Upper lobe of left lung (tissue), 6 donors: ENCODE results near the gene CACNB4. TPM values are rescaled to one million over a fixed set of nuclear protein-coding genes. Genes with fewer than 3 reads are reported as not detected.
A peak's percentile ranks its signal among the peaks of the same experiment; 100 is the strongest.

Source experiments
- ATAC-seq, 2 donors: fragments of 200-7000 bp; cut with Tn5 transposase; one replicate each; pipeline ENCODE4 v1.9.1; 2022; ENCODE audit warnings: mild to moderate bottlenecking in 2 of 2, moderate library complexity in 2 of 2; ENCODE audit not compliant: low FRiP score in 2 of 2
- DNase-seq, 2 donors: peaks; one replicate each; pipeline ENCODE4 v3.0.0-alpha.2; 2019 to 2020
- H3K27ac ChIP-seq, 4 donors: fragments of 200-600 bp; sonication (generic); one replicate each; pipeline ENCODE4 v1.5.1; 2016 to 2019
- H3K27me3 ChIP-seq, 4 donors: fragments of 200-600 bp; sonication (generic); one replicate each; pipeline ENCODE4 v1.5.1; 2017 to 2019
- H3K36me3 ChIP-seq, 4 donors: fragments of 200-600 bp; sonication (generic); one replicate each; pipeline ENCODE4 v1.5.1; 2016 to 2019
- H3K4me1 ChIP-seq, 4 donors: fragments of 200-600 bp; sonication (generic); one replicate each; pipeline ENCODE4 v1.5.1; 2018 to 2019
- H3K4me3 ChIP-seq, 4 donors: fragments of 200-600 bp; sonication (generic); one replicate each; pipeline ENCODE4 v1.5.1; 2017 to 2019; ENCODE audit warnings: mild to moderate bottlenecking in 2 of 4, moderate library complexity in 1 of 4
- H3K9me3 ChIP-seq, 4 donors: fragments of 200-600 bp; sonication (generic); one replicate each; pipeline ENCODE4 v1.5.1; 2018 to 2019
- CTCF ChIP-seq, 6 experiments: fragments of 450-650 bp in 4 of 6; fragments of 200-600 bp in 2 of 6; sonication (generic) in 2 of 6; IDR thresholded peaks; one replicate each; pipeline ENCODE4 v1.5.1; 2016 to 2019; ENCODE audit warnings: antibody characterized with exemption in 6 of 6
- EP300 ChIP-seq, 4 donors: sonication (generic); formaldehyde crosslinking; IDR thresholded peaks; one replicate each; pipeline ENCODE4 v1.5.1; 2017; ENCODE audit warnings: antibody characterized with exemption in 4 of 4, control low read depth in 2 of 4
- POLR2A ChIP-seq, 4 donors: fragments of 450-650 bp; IDR thresholded peaks; one replicate each; pipeline ENCODE4 v1.5.1; 2016 to 2017; ENCODE audit warnings: antibody characterized with exemption in 4 of 4, mild to moderate bottlenecking in 2 of 4
- POLR2AphosphoS5 ChIP-seq, 2 donors: sonication (generic); formaldehyde crosslinking; IDR thresholded peaks; one replicate each; pipeline ENCODE4 v1.5.1; 2017; ENCODE audit warnings: antibody characterized with exemption in 2 of 2
- WGBS, 2 donors: methylation state at CpG; one replicate each; pipeline ENCODE4 v1.1.5; 2017 to 2018; 5-methylcytosine and 5-hydroxymethylcytosine counted together
- total RNA-seq, 6 donors: library from RNA; depleted of rRNA in 4 of 6; stranded (reverse); fragments of >200 nt in 4 of 6; gene quantifications; one replicate each; pipeline versions ENCODE4 v1.1.0 to v1.2.1, GENCODE V29; 2016 to 2021
- donor health status: DM: no; HTN: no; CAD: no; lungs with moderate emphysema.
- donor health status: DM: no; HTN: yes; CAD: no; lungs with severe emphysema.

CACNB4 gene
- total RNA-seq, 6 donors from 2014 or later = 7.7 to 21.0 (median 12.8) TPM

GRCh38 chr2:151833984-151834383 lies 264.9 kb downstream of the CACNB4 start:
- ATAC-seq = no peak
- H3K27ac ChIP-seq = no peak overlapping the region
- no peaks in the 10 kb centered on the region for H3K27me3 ChIP-seq
- peaks cover 0 to 3% (median 2%) of the 10 kb centered on the region in 4 donors for H3K4me1 ChIP-seq
- 67 to 77% methylated on average over 3 of the region's 3 CpGs for WGBS, 2 donors
- TF ChIP-seq EP300 (IDR thresholded peaks at IDR 0.05) = no peak
- no peak for TF ChIP-seq POLR2A (IDR thresholded peaks at IDR 0.05)
- no peak for TF ChIP-seq CTCF (IDR thresholded peaks at IDR 0.05)
- no peak for TF ChIP-seq POLR2AphosphoS5 (IDR thresholded peaks at IDR 0.05)
- no peak for DNase-seq
- no peaks in the 10 kb centered on the region for H3K36me3 ChIP-seq
- H3K4me3 ChIP-seq = no peak overlapping the region
- no peaks in the 10 kb centered on the region for H3K9me3 ChIP-seq

- Histone ChIP-seq H3K4me1 (peaks cover 6 to 22% (median 14%) of the 10 kb centered on the region in 4 donors), H3K27ac (no peak overlapping the region), H3K4me3 (no peak overlapping the region), H3K36me3 (no peaks in the 10 kb centered on the region), H3K9me3 (no peaks in the 10 kb centered on the region), H3K27me3 (no peaks in the 10 kb centered on the region)
- no peak for DNase-seq
- TF ChIP-seq POLR2A (IDR thresholded peaks at IDR 0.05) (no peak), EP300 (IDR thresholded peaks at IDR 0.05) (no peak), CTCF (IDR thresholded peaks at IDR 0.05) (no peak), POLR2AphosphoS5 (IDR thresholded peaks at IDR 0.05) (no peak)
- 93 to 95% methylated on average over 2 of the region's 2 CpGs for WGBS, 2 donors
- no peak for ATAC-seq
These were observed 267.9 kb downstream of the CACNB4 start for GRCh38 chr2:151830961-151831360.

- no peak for DNase-seq
- TF ChIP-seq EP300 (IDR thresholded peaks at IDR 0.05) (no peak), CTCF (IDR thresholded peaks at IDR 0.05) (no peak), POLR2A (IDR thresholded peaks at IDR 0.05) (no peak), POLR2AphosphoS5 (IDR thresholded peaks at IDR 0.05) (no peak)
- ATAC-seq = no peak
- Histone ChIP-seq H3K4me1 (peaks cover 22 to 42% (median 29%) of the 10 kb centered on the region in 4 donors), H3K4me3 (peak overlapping the region in 3 of 4 donors; percentile 78 to 88 (median 84)), H3K27me3 (no peaks in the 10 kb centered on the region), H3K27ac (peak overlapping the region; percentile 88 to 93 (median 90)), H3K9me3 (no peaks in the 10 kb centered on the region), H3K36me3 (no peaks in the 10 kb centered on the region)
- 85 to 86% methylated on average over 5 of the region's 5 CpGs for WGBS, 2 donors
These were observed 269.9 kb downstream of the CACNB4 start for GRCh38 chr2:151828890-151829324.

- Histone ChIP-seq H3K36me3 (no peaks in the 10 kb centered on the region), H3K4me3 (peak within 1 kb of the TSS; percentile 78 to 94 (median 86)), H3K9me3 (no peaks in the 10 kb centered on the region), H3K4me1 (peaks cover 28 to 48% (median 33%) of the 10 kb centered on the region in 4 donors), H3K27me3 (no peaks in the 10 kb centered on the region), H3K27ac (peak within 1 kb of the TSS; percentile 88 to 93 (median 90))
- DNase-seq (peak; percentile 96 to 99), ATAC-seq (peak; percentile 98)
- TF ChIP-seq POLR2A (IDR thresholded peaks at IDR 0.05) (peak in 3 of 4 donors; percentile 75 to 95 (median 88)), CTCF (IDR thresholded peaks at IDR 0.05) (peak in 1 of 6 experiments; percentile 12), POLR2AphosphoS5 (IDR thresholded peaks at IDR 0.05) (peak; percentile 94 to 97), EP300 (IDR thresholded peaks at IDR 0.05) (peak in 1 of 4 donors; percentile 76)
- WGBS, 2 donors = 0% methylated on average over 15 to 35 of the region's 64 CpGs
These were observed 270.5 kb downstream of the CACNB4 start, which contains the start of gene ARL5A for GRCh38 chr2:151828143-151828889. ARL5A (minus strand) TSS chr2:151828421; CDS start chr2:151828176, 245 bp downstream.
